ENCODE measurements around the gene IL31RA.

The IL31RA gene

DNA sequence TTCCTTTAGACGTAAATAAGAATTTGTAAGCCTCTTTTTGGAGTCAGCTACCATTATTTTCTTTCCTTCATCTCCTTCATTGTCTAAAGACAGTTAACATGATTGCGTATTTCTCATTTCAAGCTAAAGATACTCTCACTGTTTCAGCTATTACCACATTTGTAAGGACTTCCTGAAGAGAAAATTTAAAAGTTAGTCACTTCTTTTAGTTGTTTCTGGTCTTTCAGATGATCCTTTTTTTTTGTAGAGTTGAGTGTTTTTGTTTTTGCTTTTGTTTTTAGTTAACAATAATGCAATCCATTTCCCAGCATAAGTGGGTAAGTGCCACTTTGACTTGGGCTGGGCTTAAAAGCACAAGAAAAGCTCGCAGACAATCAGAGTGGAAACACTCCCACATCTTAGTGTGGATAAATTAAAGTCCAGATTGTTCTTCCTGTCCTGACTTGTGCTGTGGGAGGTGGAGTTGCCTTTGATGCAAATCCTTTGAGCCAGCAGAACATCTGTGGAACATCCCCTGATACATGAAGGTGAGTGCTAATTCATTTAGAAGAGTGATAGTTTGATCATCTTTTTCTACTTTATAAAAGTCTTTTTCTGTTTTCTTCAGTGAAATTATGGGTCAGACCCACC is 2.0 kb downstream of the IL31RA start:
- no peaks in the 10 kb centered on the region for H3K79me1 ChIP-seq (ENCODE audit: low read depth, low read length)
- no peak overlapping the region for H3K9ac ChIP-seq (ENCODE audit: low read depth, low read length, poor library complexity)
- no peak overlapping the region for H3K4me3 ChIP-seq (ENCODE audit: low read length in 2 of 2)
- H2BK120ac ChIP-seq (ENCODE audit: low read depth, low read length), result no peak overlapping the region
- no peak overlapping the region for H3K27ac ChIP-seq (replicated peaks; ENCODE audit: low read length)
- no CpG with 5 or more reads among the region's 3 CpGs for WGBS, 2 donors (ENCODE audit: extremely low coverage in 2 of 2, insufficient read length in 2 of 2, insufficient replicate concordance in 1 of 2)
- no peak overlapping the region for H4K8ac ChIP-seq (ENCODE audit: low read depth, low read length)
- H2AFZ ChIP-seq (ENCODE audit: low read length), result no peak overlapping the region
- H3K14ac ChIP-seq (ENCODE audit: low read length), result no peak overlapping the region
- H3K4me2 ChIP-seq (ENCODE audit: insufficient read depth, low read length, poor library complexity, severe bottlenecking), result no peak overlapping the region
- no peak overlapping the region for H3K4ac ChIP-seq (ENCODE audit: low read length)
- no peak overlapping the region for H2BK5ac ChIP-seq (ENCODE audit: low read length)
- no peaks in the 10 kb centered on the region for H3K27me3 ChIP-seq (ENCODE audit: control insufficient read depth in 3 of 3, insufficient read depth in 3 of 3, low read depth in 1 of 3, low read length in 3 of 3)
- H2BK12ac ChIP-seq (ENCODE audit: low read length), result no peak overlapping the region
- DNase-seq (ENCODE audit: low spot score), result no peak
- no peak overlapping the region for H2AK5ac ChIP-seq (ENCODE audit: low read depth, low read length)
- no peak overlapping the region for H2BK15ac ChIP-seq (ENCODE audit: low read length)
- H3K9me3 ChIP-seq (replicated peaks in 1 of 2; ENCODE audit: control insufficient read depth in 2 of 2, insufficient read depth in 1 of 2, low read depth in 1 of 2, low read length in 2 of 2), result no peaks in the 10 kb centered on the region
- H3K23ac ChIP-seq (ENCODE audit: low read depth, low read length, poor library complexity), result no peak overlapping the region
- peaks cover 0 to 8% of the 10 kb centered on the region in 2 donors for H3K4me1 ChIP-seq (ENCODE audit: control insufficient read depth in 2 of 2, insufficient read depth in 1 of 2, low read depth in 1 of 2, low read length in 2 of 2)
- H3K18ac ChIP-seq (ENCODE audit: low read length), result no peak overlapping the region
- no peak overlapping the region for H4K91ac ChIP-seq (ENCODE audit: low read depth, low read length, poor library complexity)
- no peaks in the 10 kb centered on the region for H3K36me3 ChIP-seq (replicated peaks in 1 of 2; ENCODE audit: control insufficient read depth in 2 of 2, insufficient read depth in 2 of 2, low read length in 2 of 2)

DNA sequence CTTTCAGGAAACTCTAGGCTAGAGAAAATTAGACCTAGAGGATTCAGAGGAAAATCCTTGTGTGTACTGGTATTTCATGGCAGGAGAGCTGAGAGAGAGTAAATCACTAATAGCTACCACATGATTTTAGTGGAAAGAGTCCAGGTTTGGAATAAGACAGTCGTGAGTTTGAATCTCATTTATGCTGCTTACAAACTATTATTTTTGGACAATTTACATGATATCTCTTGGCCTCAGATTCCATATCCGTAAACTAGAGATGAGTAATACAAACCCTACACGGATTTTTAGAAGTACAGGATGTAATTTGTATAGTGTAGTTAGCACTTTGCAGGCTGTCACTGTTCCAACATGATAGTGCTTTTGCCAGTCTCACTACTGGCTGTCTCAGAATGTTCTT is 2.7 kb downstream of the IL31RA start:
- H3K79me1 ChIP-seq (ENCODE audit: low read depth, low read length), result no peaks in the 10 kb centered on the region
- no peak overlapping the region for H2BK5ac ChIP-seq (ENCODE audit: low read length)
- no peak overlapping the region for H2BK15ac ChIP-seq (ENCODE audit: low read length)
- H3K27ac ChIP-seq (replicated peaks; ENCODE audit: low read length), result no peak overlapping the region
- H2AFZ ChIP-seq (ENCODE audit: low read length), result no peak overlapping the region
- no peak overlapping the region for H2AK5ac ChIP-seq (ENCODE audit: low read depth, low read length)
- H2BK120ac ChIP-seq (ENCODE audit: low read depth, low read length), result no peak overlapping the region
- H2BK12ac ChIP-seq (ENCODE audit: low read length), result no peak overlapping the region
- H3K14ac ChIP-seq (ENCODE audit: low read length), result no peak overlapping the region
- H4K8ac ChIP-seq (ENCODE audit: low read depth, low read length), result no peak overlapping the region
- no peaks in the 10 kb centered on the region for H3K27me3 ChIP-seq (ENCODE audit: control insufficient read depth in 3 of 3, insufficient read depth in 3 of 3, low read depth in 1 of 3, low read length in 3 of 3)
- H3K4me1 ChIP-seq (ENCODE audit: control insufficient read depth in 2 of 2, insufficient read depth in 1 of 2, low read depth in 1 of 2, low read length in 2 of 2), result peaks cover 0 to 8% of the 10 kb centered on the region in 2 donors
- no peak overlapping the region for H3K9ac ChIP-seq (ENCODE audit: low read depth, low read length, poor library complexity)
- H3K4me3 ChIP-seq (ENCODE audit: low read length in 2 of 2), result no peak overlapping the region
- no peak overlapping the region for H3K4ac ChIP-seq (ENCODE audit: low read length)
- H3K4me2 ChIP-seq (ENCODE audit: insufficient read depth, low read length, poor library complexity, severe bottlenecking), result no peak overlapping the region
- H3K36me3 ChIP-seq (replicated peaks in 1 of 2; ENCODE audit: control insufficient read depth in 2 of 2, insufficient read depth in 2 of 2, low read length in 2 of 2), result no peaks in the 10 kb centered on the region
- H3K9me3 ChIP-seq (replicated peaks in 1 of 2; ENCODE audit: control insufficient read depth in 2 of 2, insufficient read depth in 1 of 2, low read depth in 1 of 2, low read length in 2 of 2), result no peaks in the 10 kb centered on the region
- no CpG with 5 or more reads among the region's 3 CpGs for whole genome bisulfite sequencing, 2 donors (ENCODE audit: extremely low coverage in 2 of 2, insufficient read length in 2 of 2, insufficient replicate concordance in 1 of 2)
- no peak overlapping the region for H3K18ac ChIP-seq (ENCODE audit: low read length)
- no peak overlapping the region for H4K91ac ChIP-seq (ENCODE audit: low read depth, low read length, poor library complexity)
- no peak for DNase-seq (ENCODE audit: low spot score)
- no peak overlapping the region for H3K23ac ChIP-seq (ENCODE audit: low read depth, low read length, poor library complexity)

DNA sequence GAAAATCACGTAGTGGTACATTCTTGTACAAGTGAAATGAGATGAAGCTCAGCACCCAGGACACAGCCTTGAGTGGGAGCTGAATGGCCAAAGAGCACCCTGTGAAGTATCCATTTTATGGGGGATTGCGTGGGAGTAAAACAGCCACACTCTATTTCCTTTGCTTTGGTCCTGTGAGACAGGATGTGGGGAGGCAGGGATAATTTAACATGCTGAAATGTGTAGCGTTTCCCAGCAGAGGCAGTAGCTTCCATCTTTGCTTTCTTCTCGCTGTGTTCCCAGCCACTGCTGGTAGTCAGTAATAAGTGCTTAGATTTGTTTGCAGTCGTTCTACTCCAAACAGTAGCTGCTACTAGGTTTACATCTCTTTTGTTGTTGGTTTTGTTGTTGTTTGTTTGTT is 4.4 kb downstream of the IL31RA start:
- Histone ChIP-seq H4K8ac (ENCODE audit: low read depth, low read length) (no peak overlapping the region), H3K4me1 (ENCODE audit: control insufficient read depth in 2 of 2, insufficient read depth in 1 of 2, low read depth in 1 of 2, low read length in 2 of 2) (peaks cover 0 to 8% of the 10 kb centered on the region in 2 donors), H3K27ac (replicated peaks; ENCODE audit: low read length) (no peak overlapping the region), H3K23ac (ENCODE audit: low read depth, low read length, poor library complexity) (no peak overlapping the region), H3K79me1 (ENCODE audit: low read depth, low read length) (no peaks in the 10 kb centered on the region), H2BK12ac (ENCODE audit: low read length) (no peak overlapping the region), H2BK15ac (ENCODE audit: low read length) (no peak overlapping the region), H3K4me2 (ENCODE audit: insufficient read depth, low read length, poor library complexity, severe bottlenecking) (no peak overlapping the region), H2AK5ac (ENCODE audit: low read depth, low read length) (no peak overlapping the region), H2BK5ac (ENCODE audit: low read length) (no peak overlapping the region), H3K4ac (ENCODE audit: low read length) (no peak overlapping the region), H3K9me3 (replicated peaks in 1 of 2; ENCODE audit: control insufficient read depth in 2 of 2, insufficient read depth in 1 of 2, low read depth in 1 of 2, low read length in 2 of 2) (no peaks in the 10 kb centered on the region), H3K27me3 (ENCODE audit: control insufficient read depth in 3 of 3, insufficient read depth in 3 of 3, low read depth in 1 of 3, low read length in 3 of 3) (no peaks in the 10 kb centered on the region), H3K9ac (ENCODE audit: low read depth, low read length, poor library complexity) (no peak overlapping the region), H2AFZ (ENCODE audit: low read length) (peak overlapping the region; percentile 53), H3K36me3 (replicated peaks in 1 of 2; ENCODE audit: control insufficient read depth in 2 of 2, insufficient read depth in 2 of 2, low read length in 2 of 2) (no peaks in the 10 kb centered on the region), H3K14ac (ENCODE audit: low read length) (no peak overlapping the region), H4K91ac (ENCODE audit: low read depth, low read length, poor library complexity) (no peak overlapping the region), H3K18ac (ENCODE audit: low read length) (peak overlapping the region; percentile 1), H2BK120ac (ENCODE audit: low read depth, low read length) (no peak overlapping the region), H3K4me3 (ENCODE audit: low read length in 2 of 2) (no peak overlapping the region)
- no peak for DNase-seq (ENCODE audit: low spot score)
- WGBS, 2 donors (ENCODE audit: extremely low coverage in 2 of 2, insufficient read length in 2 of 2, insufficient replicate concordance in 1 of 2), result no CpG with 5 or more reads among the region's 5 CpGs

DNA sequence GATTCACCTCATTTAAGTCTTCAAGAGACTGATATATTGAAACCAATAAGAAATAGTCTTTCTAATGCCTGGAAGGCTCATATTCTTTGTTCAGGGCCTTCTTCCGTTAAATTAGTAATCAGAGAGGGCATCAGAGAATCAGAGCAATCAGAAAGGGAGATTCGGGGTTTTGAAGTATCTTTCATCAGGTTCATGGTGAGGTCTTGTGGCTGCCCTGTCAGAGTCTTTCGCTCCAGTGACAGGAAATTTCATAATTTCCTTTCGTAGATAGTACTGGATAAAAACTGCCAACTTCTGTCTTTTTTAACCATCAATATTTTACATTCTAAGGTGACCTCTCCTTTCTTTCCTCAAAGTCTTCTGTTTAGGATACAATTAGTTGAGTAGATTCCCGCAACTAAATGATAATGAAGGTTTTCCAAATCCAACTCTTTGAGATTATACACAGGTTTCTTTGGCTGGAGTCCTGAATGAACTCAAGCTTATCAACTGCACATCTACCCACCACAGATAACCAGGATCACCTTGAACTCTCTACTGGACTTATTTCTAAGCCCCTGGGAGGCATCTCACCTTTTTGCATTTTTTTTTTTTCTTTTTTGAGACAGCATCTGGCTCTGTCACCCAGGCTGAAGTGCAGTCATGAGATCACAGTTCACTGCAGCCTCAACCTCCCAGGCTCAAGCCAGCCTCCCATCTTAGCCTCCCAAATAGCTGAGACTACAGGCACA is 5.5 kb downstream of the IL31RA start:
- no peak overlapping the region for H2BK12ac ChIP-seq (ENCODE audit: low read length)
- no peak overlapping the region for H2BK5ac ChIP-seq (ENCODE audit: low read length)
- no peak overlapping the region for H2BK15ac ChIP-seq (ENCODE audit: low read length)
- no peak overlapping the region for H3K14ac ChIP-seq (ENCODE audit: low read length)
- H3K4me1 ChIP-seq (ENCODE audit: control insufficient read depth in 2 of 2, insufficient read depth in 1 of 2, low read depth in 1 of 2, low read length in 2 of 2), result peaks cover 0 to 8% of the 10 kb centered on the region in 2 donors
- no peaks in the 10 kb centered on the region for H3K79me1 ChIP-seq (ENCODE audit: low read depth, low read length)
- no peak overlapping the region for H3K23ac ChIP-seq (ENCODE audit: low read depth, low read length, poor library complexity)
- H3K27me3 ChIP-seq (ENCODE audit: control insufficient read depth in 3 of 3, insufficient read depth in 3 of 3, low read depth in 1 of 3, low read length in 3 of 3), result no peaks in the 10 kb centered on the region
- no peaks in the 10 kb centered on the region for H3K9me3 ChIP-seq (replicated peaks in 1 of 2; ENCODE audit: control insufficient read depth in 2 of 2, insufficient read depth in 1 of 2, low read depth in 1 of 2, low read length in 2 of 2)
- H3K9ac ChIP-seq (ENCODE audit: low read depth, low read length, poor library complexity), result no peak overlapping the region
- no peak for DNase-seq (ENCODE audit: low spot score)
- no CpG with 5 or more reads among the region's 5 CpGs for WGBS, 2 donors (ENCODE audit: extremely low coverage in 2 of 2, insufficient read length in 2 of 2, insufficient replicate concordance in 1 of 2)
- no peak overlapping the region for H3K27ac ChIP-seq (replicated peaks; ENCODE audit: low read length)
- no peak overlapping the region for H2AK5ac ChIP-seq (ENCODE audit: low read depth, low read length)
- no peak overlapping the region for H2BK120ac ChIP-seq (ENCODE audit: low read depth, low read length)
- H2AFZ ChIP-seq (ENCODE audit: low read length), result no peak overlapping the region
- no peak overlapping the region for H4K8ac ChIP-seq (ENCODE audit: low read depth, low read length)
- no peak overlapping the region for H4K91ac ChIP-seq (ENCODE audit: low read depth, low read length, poor library complexity)
- H3K18ac ChIP-seq (ENCODE audit: low read length), result no peak overlapping the region
- H3K36me3 ChIP-seq (replicated peaks in 1 of 2; ENCODE audit: control insufficient read depth in 2 of 2, insufficient read depth in 2 of 2, low read length in 2 of 2), result no peaks in the 10 kb centered on the region
- no peak overlapping the region for H3K4ac ChIP-seq (ENCODE audit: low read length)
- H3K4me3 ChIP-seq (ENCODE audit: low read length in 2 of 2), result no peak overlapping the region
- H3K4me2 ChIP-seq (ENCODE audit: insufficient read depth, low read length, poor library complexity, severe bottlenecking), result no peak overlapping the region

Measured in neuronal stem cell (in vitro differentiated cells).